Keratinocyte (primary cell): ENCODE data around the gene ADM.

Experiments
- EZH2 ChIP-seq: IDR thresholded peaks from one replicate; pipeline ENCODE4 v1.6.1; 2012; ENCODE audit warnings: inconsistent platforms, mild to moderate bottlenecking, low read length, moderate library complexity
- TF ChIP-seq, protein P1 (sequence below), 3 experiments: IDR thresholded peaks in 1 of 3; conservative IDR thresholded peaks in 1 of 3; optimal IDR thresholded peaks in 1 of 3; 2 replicates in 2 of 3; 3 replicates in 1 of 3; pipeline versions ENCODE3 to v1.5.1; 2011; ENCODE audit warnings: low read length in 3 of 3, mild to moderate bottlenecking in 3 of 3, moderate library complexity in 2 of 3, control low read depth in 1 of 3, inconsistent platforms in 1 of 3; ENCODE audit not compliant: insufficient read depth in 2 of 3; ENCODE audit errors: extremely low read depth in 1 of 3

DNA sequence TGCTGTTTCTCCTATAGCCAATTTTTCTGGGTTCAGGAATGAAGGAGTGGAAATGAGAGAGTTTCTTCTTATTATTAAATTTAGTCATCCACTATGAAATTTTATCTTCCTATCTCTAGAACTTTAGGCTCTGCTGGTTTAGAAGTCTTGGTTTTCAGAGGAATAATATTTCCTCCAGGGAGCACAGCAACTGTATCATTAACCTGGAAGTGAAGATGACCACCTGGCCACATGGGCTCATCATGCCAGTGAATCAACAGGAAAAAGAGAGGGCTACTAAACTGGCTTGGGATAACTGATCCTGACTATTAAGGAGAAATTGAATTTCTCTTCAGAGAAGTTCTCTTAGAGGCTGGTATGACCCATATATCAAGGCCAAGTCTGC lies 44.4 kb downstream of the ADM start:
- TF ChIP-seq, protein P1, sequence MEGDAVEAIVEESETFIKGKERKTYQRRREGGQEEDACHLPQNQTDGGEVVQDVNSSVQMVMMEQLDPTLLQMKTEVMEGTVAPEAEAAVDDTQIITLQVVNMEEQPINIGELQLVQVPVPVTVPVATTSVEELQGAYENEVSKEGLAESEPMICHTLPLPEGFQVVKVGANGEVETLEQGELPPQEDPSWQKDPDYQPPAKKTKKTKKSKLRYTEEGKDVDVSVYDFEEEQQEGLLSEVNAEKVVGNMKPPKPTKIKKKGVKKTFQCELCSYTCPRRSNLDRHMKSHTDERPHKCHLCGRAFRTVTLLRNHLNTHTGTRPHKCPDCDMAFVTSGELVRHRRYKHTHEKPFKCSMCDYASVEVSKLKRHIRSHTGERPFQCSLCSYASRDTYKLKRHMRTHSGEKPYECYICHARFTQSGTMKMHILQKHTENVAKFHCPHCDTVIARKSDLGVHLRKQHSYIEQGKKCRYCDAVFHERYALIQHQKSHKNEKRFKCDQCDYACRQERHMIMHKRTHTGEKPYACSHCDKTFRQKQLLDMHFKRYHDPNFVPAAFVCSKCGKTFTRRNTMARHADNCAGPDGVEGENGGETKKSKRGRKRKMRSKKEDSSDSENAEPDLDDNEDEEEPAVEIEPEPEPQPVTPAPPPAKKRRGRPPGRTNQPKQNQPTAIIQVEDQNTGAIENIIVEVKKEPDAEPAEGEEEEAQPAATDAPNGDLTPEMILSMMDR (optimal IDR thresholded peaks at IDR 0.05 in 1 of 3, IDR thresholded peaks at IDR 0.05 in 1 of 3, conservative IDR thresholded peaks at IDR 0.05 in 1 of 3; ENCODE audit: extremely low read depth in 1 of 3, insufficient read depth in 2 of 3, low read length in 3 of 3) = no peak
- no peak for TF ChIP-seq EZH2
